AG09309 (cell line): Measurements from ENCODE around the gene USP9Y.

Experiments
- DNase-seq: peaks from one replicate; pipeline ENCODE4 v3.0.0-alpha.2; 2010; ENCODE audit warnings: low read depth
- H3K4me3 ChIP-seq: 2 replicates; pipeline ENCODE4 v1.5.1; 2011; ENCODE audit warnings: mild to moderate bottlenecking, low read depth, low read length, moderate library complexity; ENCODE audit not compliant: control insufficient read depth
- CTCF ChIP-seq: IDR thresholded peaks from 2 replicates; pipeline ENCODE4 v1.5.1; 2011; ENCODE audit warnings: mild to moderate bottlenecking, low read depth, low read length, inconsistent platforms; ENCODE audit not compliant: insufficient read depth, control insufficient read depth; ENCODE audit errors: missing control alignments

The USP9Y gene

GRCh38 chrY:12896973-12897372, 195.9 kb downstream of the USP9Y start:
- DNase-seq: no peak
- H3K4me3 ChIP-seq: no peak overlapping the region
- no peak for TF ChIP-seq CTCF

- no peak for TF ChIP-seq CTCF
- no peak overlapping the region for H3K4me3 ChIP-seq
- DNase-seq: no peak
Observed at GRCh38 chrY:12898604-12899003, 197.6 kb downstream of the USP9Y start.

GRCh38 chrY:12904618-12905516, 203.8 kb downstream of the USP9Y start, which contains the start of gene DDX3Y:
TSS of gene DDX3Y (plus strand) at chrY:12904868. CDS start at chrY:12904937, 69 bp downstream.
- no peak within 1 kb of the TSS for H3K4me3 ChIP-seq
- TF ChIP-seq CTCF: no peak
- DNase-seq: no peak

- no peak for DNase-seq
Observed at GRCh38 chrY:12905517-12905872, 204.5 kb downstream of the USP9Y start.

GRCh38 chrY:12905895-12906294, 204.9 kb downstream of the USP9Y start:
- DNase-seq: no peak
- TF ChIP-seq CTCF: no peak
- H3K4me3 ChIP-seq: no peak overlapping the region

More at GRCh38 chrY:12905517-12905872, 204.5 kb downstream of the USP9Y start:
- TF ChIP-seq CTCF: no peak
- H3K4me3 ChIP-seq: no peak overlapping the region
